Stimulated activated CD4-positive, alpha-beta T cell treated with anti-CD3 and anti-CD28 coated beads, Interleukin-4, amount 100 ng/mL, for 24 hours (primary cell): ENCODE results near the gene CDC42EP3.

Experiments used
- DNase-seq: peaks from one replicate; pipeline ENCODE4 v3.0.0-alpha.2; 2020

The CDC42EP3 gene

GRCh38 chr2:37635504-37636380, 35.7 kb downstream of the CDC42EP3 start:
- DNase-seq = peak; percentile 81

- no peak for DNase-seq
Measured at GRCh38 chr2:37634914-37635503, 36.4 kb downstream of the CDC42EP3 start.

GRCh38 chr2:37633845-37634244, 37.6 kb downstream of the CDC42EP3 start:
- DNase-seq = no peak

GRCh38 chr2:37633234-37633633, 38.2 kb downstream of the CDC42EP3 start:
- DNase-seq = no peak

- DNase-seq = no peak
Measured at GRCh38 chr2:37632310-37632709, 39.1 kb downstream of the CDC42EP3 start.

- DNase-seq = no peak
Measured at GRCh38 chr2:37631698-37632097, 39.7 kb downstream of the CDC42EP3 start.

GRCh38 chr2:37631292-37631691, 40.1 kb downstream of the CDC42EP3 start:
- no peak for DNase-seq

- no peak for DNase-seq
Measured at GRCh38 chr2:37630776-37631175, 40.7 kb downstream of the CDC42EP3 start.

GRCh38 chr2:37630301-37630700, 41.1 kb downstream of the CDC42EP3 start:
- DNase-seq = no peak

GRCh38 chr2:37629529-37629928, 41.9 kb downstream of the CDC42EP3 start:
- DNase-seq = no peak

- no peak for DNase-seq
Measured at GRCh38 chr2:37627710-37628109, 43.7 kb downstream of the CDC42EP3 start.

- peak; percentile 61 for DNase-seq
Measured at GRCh38 chr2:37625796-37626571, 45.5 kb downstream of the CDC42EP3 start.

- DNase-seq = no peak
Measured at GRCh38 chr2:37625156-37625555, 46.3 kb downstream of the CDC42EP3 start.

- DNase-seq = peak; percentile 47
Measured at GRCh38 chr2:37623971-37624900, 47.2 kb downstream of the CDC42EP3 start.

GRCh38 chr2:37623406-37623805, 48.0 kb downstream of the CDC42EP3 start:
- DNase-seq = no peak

GRCh38 chr2:37622450-37623100, 48.9 kb downstream of the CDC42EP3 start:
- no peak for DNase-seq

GRCh38 chr2:37621199-37621598, 50.2 kb downstream of the CDC42EP3 start:
- DNase-seq = no peak

GRCh38 chr2:37619959-37620300, 51.5 kb downstream of the CDC42EP3 start:
- DNase-seq = no peak

- DNase-seq = no peak
Measured at GRCh38 chr2:37619230-37619958, 52.0 kb downstream of the CDC42EP3 start.

GRCh38 chr2:37618326-37618725, 53.1 kb downstream of the CDC42EP3 start:
- DNase-seq = no peak
